Gastroesophageal sphincter (tissue), 3 donors: ENCODE results near the gene BCOR.

Experiments
- EP300 ChIP-seq: sonication (generic); formaldehyde crosslinking; IDR thresholded peaks from one replicate; pipeline ENCODE4 v1.6.1; 2017; ENCODE audit warnings: antibody characterized with exemption, mild to moderate bottlenecking
- POLR2A ChIP-seq, 2 donors: fragments of 450-650 bp; IDR thresholded peaks; one replicate each; pipeline ENCODE4 v1.6.1; 2017; ENCODE audit warnings: antibody characterized with exemption in 2 of 2, mild to moderate bottlenecking in 2 of 2, moderate library complexity in 1 of 2
- POLR2AphosphoS5 ChIP-seq: sonication (generic); formaldehyde crosslinking; IDR thresholded peaks from one replicate; pipeline ENCODE4 v1.6.1; 2017; ENCODE audit warnings: antibody characterized with exemption
- TF ChIP-seq, protein P1 (sequence below), 4 experiments: fragments of 200-600 bp in 2 of 4; fragments of 450-650 bp in 2 of 4; sonication (generic) in 1 of 4; IDR thresholded peaks; one replicate each; pipeline ENCODE4 v1.5.1; 2017 to 2019; ENCODE audit warnings: antibody characterized with exemption in 4 of 4, mild to moderate bottlenecking in 2 of 4, moderate library complexity in 2 of 4

DNA sequence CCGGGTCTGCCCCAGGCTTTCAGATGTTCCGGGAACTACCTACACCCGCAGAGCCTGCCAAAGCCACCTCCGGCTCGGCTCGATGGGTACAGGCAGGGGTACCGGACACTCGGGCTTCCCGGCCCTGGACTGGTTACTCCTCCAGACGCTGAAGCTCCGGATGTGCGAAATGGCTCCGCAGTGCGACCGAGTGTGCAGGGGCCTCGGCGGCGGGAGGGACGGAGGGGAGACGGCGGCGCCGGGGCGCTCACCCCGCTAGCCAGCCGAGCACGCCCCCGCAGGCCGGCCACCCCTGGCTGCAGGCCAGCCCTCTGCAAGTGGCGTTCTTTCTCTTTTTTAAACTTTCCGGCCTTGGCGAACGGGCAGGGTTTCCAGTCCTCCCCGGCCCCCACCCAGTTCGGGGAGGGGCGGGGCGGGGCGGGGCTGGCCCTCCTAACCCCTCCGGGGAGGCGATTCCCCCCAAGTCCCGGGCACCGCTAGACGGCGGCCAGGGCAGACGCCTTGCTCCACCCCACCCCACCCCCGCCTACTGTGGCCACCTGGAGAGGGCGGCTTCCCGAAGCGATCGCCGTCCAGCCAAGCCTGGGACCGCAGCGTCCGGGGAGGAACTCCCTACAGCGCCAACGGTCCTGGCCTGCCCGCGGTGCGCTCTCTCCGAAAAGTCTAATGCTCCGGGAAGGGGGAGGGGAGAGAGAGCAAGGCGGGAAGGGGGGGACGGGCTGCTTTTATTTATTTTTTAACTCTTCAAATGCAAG, 7.5 kb downstream of the BCOR start:
- TF ChIP-seq, protein P1, sequence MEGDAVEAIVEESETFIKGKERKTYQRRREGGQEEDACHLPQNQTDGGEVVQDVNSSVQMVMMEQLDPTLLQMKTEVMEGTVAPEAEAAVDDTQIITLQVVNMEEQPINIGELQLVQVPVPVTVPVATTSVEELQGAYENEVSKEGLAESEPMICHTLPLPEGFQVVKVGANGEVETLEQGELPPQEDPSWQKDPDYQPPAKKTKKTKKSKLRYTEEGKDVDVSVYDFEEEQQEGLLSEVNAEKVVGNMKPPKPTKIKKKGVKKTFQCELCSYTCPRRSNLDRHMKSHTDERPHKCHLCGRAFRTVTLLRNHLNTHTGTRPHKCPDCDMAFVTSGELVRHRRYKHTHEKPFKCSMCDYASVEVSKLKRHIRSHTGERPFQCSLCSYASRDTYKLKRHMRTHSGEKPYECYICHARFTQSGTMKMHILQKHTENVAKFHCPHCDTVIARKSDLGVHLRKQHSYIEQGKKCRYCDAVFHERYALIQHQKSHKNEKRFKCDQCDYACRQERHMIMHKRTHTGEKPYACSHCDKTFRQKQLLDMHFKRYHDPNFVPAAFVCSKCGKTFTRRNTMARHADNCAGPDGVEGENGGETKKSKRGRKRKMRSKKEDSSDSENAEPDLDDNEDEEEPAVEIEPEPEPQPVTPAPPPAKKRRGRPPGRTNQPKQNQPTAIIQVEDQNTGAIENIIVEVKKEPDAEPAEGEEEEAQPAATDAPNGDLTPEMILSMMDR (IDR thresholded peaks at IDR 0.05) = no peak
- TF ChIP-seq POLR2A (IDR thresholded peaks at IDR 0.05) (no peak), EP300 (no peak), POLR2AphosphoS5 (no peak)
